Activated CD4-positive, alpha-beta T cell treated with anti-CD3 and anti-CD28 coated beads, Interleukin-10, Interleukin-2, amounts not matched to agents 100 ng/mL and 50 ng/mL, durations not matched to agents 16 hours and 8 hours (primary cell): ENCODE results near the gene SLC25A17.
A peak's percentile ranks its signal among the peaks of the same experiment; 100 is the strongest.
"Not testable (repeated sequence)": the region's sequence is repeated elsewhere in the genome, so short reads cannot be mapped to it uniquely, and the experiment has no call there.

ENCODE experiments used
- DNase-seq: peaks from one replicate; pipeline ENCODE4 v3.0.0-alpha.2; 2020

SLC25A17 gene

GRCh38 chr22:40818192-40818746 is 877 bp downstream of the SLC25A17 start:
- peak; percentile 52 for DNase-seq

- peak; percentile 3 for DNase-seq
Measured at GRCh38 chr22:40817737-40818136, 1.4 kb downstream of the SLC25A17 start.

- no peak for DNase-seq
Measured at GRCh38 chr22:40813912-40814315, 5.2 kb downstream of the SLC25A17 start.

GRCh38 chr22:40808018-40808841 is 10.9 kb downstream of the SLC25A17 start:
- DNase-seq: no peak

- no peak for DNase-seq
Measured at GRCh38 chr22:40806711-40807110, 12.4 kb downstream of the SLC25A17 start.

- no peak for DNase-seq
Measured at GRCh38 chr22:40805699-40806203, 13.4 kb downstream of the SLC25A17 start.

GRCh38 chr22:40805239-40805638 is 13.9 kb downstream of the SLC25A17 start:
- no peak for DNase-seq

GRCh38 chr22:40803321-40803720 is 15.8 kb downstream of the SLC25A17 start:
- no peak for DNase-seq

GRCh38 chr22:40799008-40799407 is 20.1 kb downstream of the SLC25A17 start:
- DNase-seq: no peak

GRCh38 chr22:40797427-40797826 is 21.7 kb downstream of the SLC25A17 start:
- no peak for DNase-seq

GRCh38 chr22:40792451-40792850 is 26.7 kb downstream of the SLC25A17 start:
- no peak for DNase-seq

GRCh38 chr22:40791241-40791640 is 27.9 kb downstream of the SLC25A17 start:
- no peak for DNase-seq

GRCh38 chr22:40789131-40789530 is 30.0 kb downstream of the SLC25A17 start:
- DNase-seq: no peak

GRCh38 chr22:40782521-40782920 is 36.6 kb downstream of the SLC25A17 start:
- no peak for DNase-seq

- not testable (repeated sequence) for DNase-seq
Measured at GRCh38 chr22:40781749-40782148, 37.4 kb downstream of the SLC25A17 start.

GRCh38 chr22:40769761-40770160 is 49.4 kb downstream of the SLC25A17 start:
- DNase-seq: no peak

GRCh38 chr22:40768206-40768605 is 50.9 kb downstream of the SLC25A17 start:
- peak; percentile 37 for DNase-seq

GRCh38 chr22:40766956-40767355 is 52.2 kb downstream of the SLC25A17 start:
- DNase-seq: no peak

- no peak for DNase-seq
Measured at GRCh38 chr22:40764763-40765441, 54.2 kb downstream of the SLC25A17 start.

- no peak for DNase-seq
Measured at GRCh38 chr22:40759294-40759840, 59.8 kb downstream of the SLC25A17 start.

GRCh38 chr22:40758851-40759250 is 60.3 kb downstream of the SLC25A17 start:
- not testable (repeated sequence) for DNase-seq

- no peak for DNase-seq
Measured at GRCh38 chr22:40758390-40758789, 60.8 kb downstream of the SLC25A17 start.

- no peak for DNase-seq
Measured at GRCh38 chr22:40757071-40757470, 62.1 kb downstream of the SLC25A17 start.
